H9 (cell line): ENCODE measurements around the gene DAZAP1. TPM values are rescaled to one million over a fixed set of nuclear protein-coding genes. Genes with fewer than 3 reads are reported as not detected.

ENCODE experiments used
- DNase-seq: peaks from one replicate; pipeline ENCODE4 v3.0.0-alpha.2; 2017
- H2AFZ ChIP-seq: one replicate; pipeline ENCODE4 v1.6.1; 2013; ENCODE audit warnings: mild to moderate bottlenecking, low read length, control low read depth, moderate library complexity
- H2AK5ac ChIP-seq: 2 replicates; pipeline ENCODE4 v1.6.1; 2013; ENCODE audit warnings: low read length, control low read depth, mixed read lengths; ENCODE audit not compliant: insufficient read length
- H2BK120ac ChIP-seq: one replicate; pipeline ENCODE4 v1.6.1; 2013; ENCODE audit warnings: low read depth, mild to moderate bottlenecking, low read length, control low read depth, inconsistent platforms; ENCODE audit not compliant: poor library complexity, severe bottlenecking
- H2BK12ac ChIP-seq: 2 replicates; pipeline ENCODE4 v1.6.1; 2013; ENCODE audit warnings: low read length, control low read depth, mixed read lengths, low read depth; ENCODE audit not compliant: insufficient read length
- H2BK15ac ChIP-seq: 2 replicates; pipeline ENCODE4 v1.6.1; 2013; ENCODE audit warnings: low read depth, low read length, control low read depth
- H2BK20ac ChIP-seq: one replicate; pipeline ENCODE4 v1.6.1; 2013; ENCODE audit warnings: low read depth, mild to moderate bottlenecking, low read length, control low read depth, inconsistent platforms; ENCODE audit not compliant: poor library complexity, severe bottlenecking
- H2BK5ac ChIP-seq: 2 replicates; pipeline ENCODE4 v1.6.1; 2013; ENCODE audit warnings: low read length, control low read depth, mixed read lengths; ENCODE audit not compliant: insufficient read length
- H3K14ac ChIP-seq: 2 replicates; pipeline ENCODE4 v1.6.1; 2013; ENCODE audit warnings: low read length, control low read depth; ENCODE audit not compliant: insufficient read depth
- H3K18ac ChIP-seq: 2 replicates; pipeline ENCODE4 v1.6.1; 2013; ENCODE audit warnings: low read depth, mild to moderate bottlenecking, mixed read lengths, low read length, control low read depth; ENCODE audit not compliant: insufficient read length
- H3K23ac ChIP-seq: 2 replicates; pipeline ENCODE4 v1.6.1; 2013; ENCODE audit warnings: low read length, control low read depth, mixed read lengths, low read depth; ENCODE audit not compliant: insufficient read length
- H3K23me2 ChIP-seq: 2 replicates; pipeline ENCODE4 v1.6.1; 2013; ENCODE audit warnings: low read depth, mild to moderate bottlenecking, mixed read lengths, low read length, control low read depth; ENCODE audit not compliant: insufficient read length, poor library complexity, severe bottlenecking
- H3K27ac ChIP-seq: 2 replicates; pipeline ENCODE4 v1.5.1; 2013; ENCODE audit warnings: low read length, control low read depth, mixed read lengths, low read depth; ENCODE audit not compliant: insufficient read length
- H3K27me3 ChIP-seq: 2 replicates; pipeline ENCODE4 v1.6.1; 2013; ENCODE audit warnings: low read length, control low read depth, inconsistent platforms; ENCODE audit not compliant: insufficient read depth
- H3K4ac ChIP-seq: 2 replicates; pipeline ENCODE4 v1.6.1; 2013; ENCODE audit warnings: low read depth, mild to moderate bottlenecking, control low read depth, inconsistent platforms, low read length, moderate library complexity
- H3K4me1 ChIP-seq: 2 replicates; pipeline ENCODE4 v1.6.1; 2013; ENCODE audit warnings: low read length, control low read depth, inconsistent platforms; ENCODE audit not compliant: insufficient read depth
- H3K4me2 ChIP-seq: 2 replicates; pipeline ENCODE4 v1.6.1; 2013; ENCODE audit warnings: low read length, control low read depth, mixed read lengths; ENCODE audit not compliant: insufficient read length, insufficient read depth
- H3K56ac ChIP-seq: 2 replicates; pipeline ENCODE4 v1.6.1; 2013; ENCODE audit warnings: low read depth, mild to moderate bottlenecking, mixed read lengths, low read length, control low read depth; ENCODE audit not compliant: insufficient read length
- H3K79me1 ChIP-seq: 2 replicates; pipeline ENCODE4 v1.6.1; 2013; ENCODE audit warnings: low read depth, mild to moderate bottlenecking, moderate library complexity, low read length, control low read depth, inconsistent platforms; ENCODE audit not compliant: insufficient read depth, poor library complexity, severe bottlenecking
- H3K79me2 ChIP-seq: 2 replicates; pipeline ENCODE4 v1.6.1; 2013; ENCODE audit warnings: low read length, control low read depth, inconsistent platforms; ENCODE audit not compliant: insufficient read depth
- H3K9ac ChIP-seq: 2 replicates; pipeline ENCODE4 v1.6.1; 2013; ENCODE audit warnings: low read length, control low read depth, mixed read lengths; ENCODE audit not compliant: insufficient read length; ENCODE audit errors: extremely low read depth
- H3K9me3 ChIP-seq: one replicate; pipeline ENCODE4 v1.6.1; 2013; ENCODE audit warnings: low read depth, low read length, inconsistent platforms; ENCODE audit not compliant: control insufficient read depth
- H3T11ph ChIP-seq: one replicate; pipeline ENCODE4 v1.6.1; 2013; ENCODE audit warnings: mild to moderate bottlenecking, low read length, control low read depth, inconsistent platforms
- H4K20me1 ChIP-seq: one replicate; pipeline ENCODE4 v1.6.1; 2013; ENCODE audit not compliant: control insufficient read depth, insufficient read length, insufficient read depth
- H4K5ac ChIP-seq: 2 replicates; pipeline ENCODE4 v1.6.1; 2013; ENCODE audit warnings: low read depth, mild to moderate bottlenecking, mixed read lengths, low read length, control low read depth; ENCODE audit not compliant: insufficient read length
- H4K8ac ChIP-seq: replicated peaks from 2 replicates; pipeline ENCODE4 v1.6.1; 2013; ENCODE audit warnings: low read length, control low read depth, mixed read lengths, low read depth; ENCODE audit not compliant: insufficient read length
- H4K91ac ChIP-seq: 2 replicates; pipeline ENCODE4 v1.6.1; 2013; ENCODE audit warnings: low read depth, mild to moderate bottlenecking, moderate library complexity, mixed read lengths, low read length, control low read depth; ENCODE audit not compliant: insufficient read length
- H3K27ac Mint-ChIP-seq, 3 experiments: 2 replicates in 2 of 3; 3 replicates in 1 of 3; pipeline ENCODE4 v1.8.0; 2020 to 2021; ENCODE audit warnings: mixed read lengths in 3 of 3, mild to moderate bottlenecking in 1 of 3, moderate library complexity in 1 of 3
- H3K27me3 Mint-ChIP-seq: 2 replicates; pipeline ENCODE4 v1.8.0; 2021; ENCODE audit warnings: low read depth, mild to moderate bottlenecking, moderate library complexity, mixed read lengths
- H3K36me3 Mint-ChIP-seq, 3 experiments: 2 replicates in 2 of 3; 3 replicates in 1 of 3; pipeline ENCODE4 v1.8.0; 2020 to 2021; ENCODE audit warnings: low read depth in 3 of 3, mixed read lengths in 3 of 3; ENCODE audit not compliant: insufficient read depth in 1 of 3
- H3K4me1 Mint-ChIP-seq, 2 experiments: 2 replicates each; pipeline ENCODE4 v1.8.0; 2020; ENCODE audit warnings: mixed read lengths in 2 of 2
- H3K4me3 Mint-ChIP-seq, 2 experiments: 2 replicates in 1 of 2; 3 replicates in 1 of 2; pipeline ENCODE4 v1.8.0; 2020 to 2021; ENCODE audit warnings: mild to moderate bottlenecking in 2 of 2, mixed read lengths in 2 of 2, moderate library complexity in 1 of 2
- H3K9me3 Mint-ChIP-seq, 2 experiments: 2 replicates in 1 of 2; 3 replicates in 1 of 2; pipeline ENCODE4 v1.8.0; 2020; ENCODE audit warnings: mild to moderate bottlenecking in 2 of 2, mixed read lengths in 2 of 2, moderate library complexity in 1 of 2
- CTCF ChIP-seq: fragments of 200-600 bp; sonication (generic); conservative IDR thresholded peaks from 3 replicates; pipeline ENCODE4 v1.8.0; 2021; ENCODE audit warnings: antibody characterized with exemption, mild to moderate bottlenecking
- WGBS: extraction: QIAGEN DNeasy Blood & Tissue Kit; methylation state at CpG from one replicate; pipeline ENCODE4 v1.1.7; 2013; ENCODE audit warnings: missing lambda C conversion rate, low lambda C conversion rate, mixed read lengths; ENCODE audit not compliant: insufficient read length; ENCODE audit errors: extremely low coverage; 5-methylcytosine and 5-hydroxymethylcytosine counted together
- total RNA-seq: library from RNA; stranded (reverse); gene quantifications from 2 replicates; pipeline ENCODE4 v1.2.1, GENCODE V29; 2021

The DAZAP1 gene
- total RNA-seq, 1 experiment from 2014 or later: 265 TPM

- H3K4me1 Mint-ChIP-seq: no peaks in the 10 kb centered on the region
- no peak overlapping the region for H2AFZ ChIP-seq
- H4K20me1 ChIP-seq: no peaks in the 10 kb centered on the region
- no peak overlapping the region for H4K5ac ChIP-seq
- no peaks in the 10 kb centered on the region for H3K4me1 ChIP-seq
- WGBS: no CpG with 5 or more reads among the region's 14 CpGs
- no peak overlapping the region for H2AK5ac ChIP-seq
- TF ChIP-seq CTCF: no peak
- H3K9me3 Mint-ChIP-seq: no peaks in the 10 kb centered on the region
- H3K4me3 Mint-ChIP-seq: no peak overlapping the region
- H3K27me3 Mint-ChIP-seq: no peaks in the 10 kb centered on the region
- no peak overlapping the region for H2BK15ac ChIP-seq
- H3K23me2 ChIP-seq: no peaks in the 10 kb centered on the region
- no peak overlapping the region for H3K56ac ChIP-seq
- no peak overlapping the region for H3T11ph ChIP-seq
- H3K18ac ChIP-seq: no peak overlapping the region
- no peak for DNase-seq
- H3K27me3 ChIP-seq: no peaks in the 10 kb centered on the region
- H2BK120ac ChIP-seq: no peak overlapping the region
- H3K9me3 ChIP-seq: no peaks in the 10 kb centered on the region
- no peaks in the 10 kb centered on the region for H3K79me1 ChIP-seq
- H3K4me2 ChIP-seq: no peak overlapping the region
- H3K36me3 Mint-ChIP-seq: peaks cover 15 to 68% (median 50%) of the 10 kb centered on the region in 3 experiments; a peak in 6 of 7 replicates
- H3K4ac ChIP-seq: no peak overlapping the region
- no peak overlapping the region for H3K9ac ChIP-seq
- no peaks in the 10 kb centered on the region for H3K79me2 ChIP-seq
- 0 out of 7 replicates have a peak overlapping the region, but pooled peaks of 1 of the 3 experiments have one; percentile 40 for H3K27ac Mint-ChIP-seq
- H2BK5ac ChIP-seq: no peak overlapping the region
- H4K91ac ChIP-seq: no peak overlapping the region
- no peak overlapping the region; the same call in 1 of the 2 replicates for H3K14ac ChIP-seq
- no peak overlapping the region for H2BK12ac ChIP-seq
- no peak overlapping the region for H4K8ac ChIP-seq
- no peak overlapping the region for H3K23ac ChIP-seq
- H3K27ac ChIP-seq: no peak overlapping the region
- H2BK20ac ChIP-seq: no peak overlapping the region
Observed at GRCh38 chr19:1429750-1430149, 22.4 kb downstream of the DAZAP1 start.
